ENCODE measurements around the gene CD151.

CD151 gene

GRCh38 chr11:827146-827896 is 5.4 kb upstream of the CD151 start:
- FAIRE-seq: peak; percentile 94
- DNase-seq (ENCODE audit: extremely low spot score, insufficient read length, low read depth): no peak

DNA sequence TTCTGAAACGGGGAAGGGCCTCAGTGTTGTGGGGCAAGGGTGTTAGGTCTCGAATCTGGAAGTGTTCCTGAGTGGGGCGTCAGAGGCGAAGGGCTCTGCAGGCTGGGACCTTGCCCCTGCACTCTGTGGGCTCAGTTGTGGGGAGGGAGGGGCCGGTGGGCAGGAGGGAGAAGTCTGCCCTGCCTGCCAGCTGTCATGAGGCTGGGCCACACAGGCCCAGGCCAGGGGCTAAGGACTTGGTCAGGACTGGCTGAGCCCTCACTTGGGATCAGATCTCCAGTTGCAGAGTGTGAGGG is 4.9 kb upstream of the CD151 start, which contains the start of gene CRACR2B:
Gene CRACR2B, plus strand, starts transcription at position 23 of the 296 bp plus-strand sequence. CDS start 689 bp downstream, outside the sequence.
- no peak for FAIRE-seq
- DNase-seq (ENCODE audit: extremely low spot score, insufficient read length, low read depth): no peak

- DNase-seq (ENCODE audit: extremely low spot score, insufficient read length, low read depth): no peak
- FAIRE-seq: no peak
Observed at GRCh38 chr11:828506-829175, 4.1 kb upstream of the CD151 start.

GRCh38 chr11:829176-829846 is 3.4 kb upstream of the CD151 start:
- DNase-seq (ENCODE audit: extremely low spot score, insufficient read length, low read depth) (no peak), FAIRE-seq (peak; percentile 77)

DNA sequence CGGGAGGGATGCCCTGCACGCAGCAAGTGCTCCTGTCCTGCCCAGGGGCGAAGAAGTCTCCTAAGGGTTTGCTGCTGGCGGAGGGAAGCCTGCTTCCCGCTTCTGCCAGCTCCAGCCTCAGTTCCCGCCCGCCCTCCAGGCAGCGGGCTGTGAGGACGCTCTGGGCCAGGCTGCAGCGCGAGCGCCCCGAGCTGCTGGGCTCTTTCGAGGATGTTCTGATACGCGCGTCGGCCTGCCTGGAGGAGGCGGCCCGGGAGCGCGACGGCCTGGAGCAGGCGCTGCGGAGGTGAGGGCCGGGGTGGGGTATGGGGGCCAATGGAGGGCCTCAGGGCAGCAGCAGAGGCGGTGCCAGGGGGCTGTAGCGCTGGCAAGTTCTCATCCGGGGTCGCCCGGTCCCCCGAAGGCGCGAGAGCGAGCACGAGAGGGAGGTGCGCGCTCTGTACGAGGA is 2.9 kb upstream of the CD151 start:
- FAIRE-seq: no peak
- DNase-seq (ENCODE audit: extremely low spot score, insufficient read length, low read depth): no peak

DNA sequence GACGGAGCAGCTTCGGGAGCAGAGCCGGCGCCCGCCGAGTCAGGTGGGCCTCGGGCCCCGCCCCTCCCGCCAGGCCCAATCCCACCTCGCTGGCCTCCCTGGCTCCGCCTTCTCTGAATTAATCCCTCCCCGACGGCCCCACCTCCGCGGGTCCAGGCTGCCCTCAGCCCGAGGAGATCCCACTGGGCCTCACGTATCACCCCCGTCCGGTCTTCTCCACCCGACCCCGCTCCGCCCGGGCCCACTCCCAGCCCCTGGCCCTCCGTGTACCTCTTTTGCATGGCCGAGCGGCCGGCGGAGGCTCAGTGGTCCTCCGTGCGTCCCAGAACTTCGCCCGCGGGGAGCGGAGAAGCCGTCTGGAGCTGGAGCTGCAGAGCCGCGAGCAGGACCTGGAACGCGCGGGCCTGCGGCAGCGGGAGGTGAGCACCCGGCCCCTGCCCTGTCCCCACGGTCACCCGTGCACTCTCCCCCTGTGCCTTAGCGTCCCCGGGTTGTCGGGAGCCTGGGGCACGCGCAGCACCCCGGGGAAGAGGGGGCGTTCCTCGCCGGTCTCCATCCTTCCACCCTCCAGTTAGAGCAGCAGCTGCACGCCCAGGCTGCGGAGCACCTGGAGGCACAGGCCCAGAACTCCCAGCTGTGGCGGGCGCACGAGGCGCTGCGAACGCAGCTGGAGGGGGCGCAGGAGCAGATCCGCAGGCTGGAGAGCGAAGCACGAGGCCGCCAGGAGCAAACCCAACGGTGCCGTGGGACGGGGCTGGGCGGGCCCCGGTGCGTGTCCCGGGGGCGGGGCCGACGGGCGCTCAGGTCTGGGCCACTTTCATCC is 2.2 kb upstream of the CD151 start:
- DNase-seq (ENCODE audit: extremely low spot score, insufficient read length, low read depth) (no peak), FAIRE-seq (peak; percentile 76)

- DNase-seq (ENCODE audit: extremely low spot score, insufficient read length, low read depth) (no peak), FAIRE-seq (no peak)
Observed at GRCh38 chr11:831118-831864, 1.5 kb upstream of the CD151 start.

GRCh38 chr11:831961-832528 is 707 bp upstream of the CD151 start:
- no peak for FAIRE-seq
- DNase-seq (ENCODE audit: extremely low spot score, insufficient read length, low read depth): no peak

DNA sequence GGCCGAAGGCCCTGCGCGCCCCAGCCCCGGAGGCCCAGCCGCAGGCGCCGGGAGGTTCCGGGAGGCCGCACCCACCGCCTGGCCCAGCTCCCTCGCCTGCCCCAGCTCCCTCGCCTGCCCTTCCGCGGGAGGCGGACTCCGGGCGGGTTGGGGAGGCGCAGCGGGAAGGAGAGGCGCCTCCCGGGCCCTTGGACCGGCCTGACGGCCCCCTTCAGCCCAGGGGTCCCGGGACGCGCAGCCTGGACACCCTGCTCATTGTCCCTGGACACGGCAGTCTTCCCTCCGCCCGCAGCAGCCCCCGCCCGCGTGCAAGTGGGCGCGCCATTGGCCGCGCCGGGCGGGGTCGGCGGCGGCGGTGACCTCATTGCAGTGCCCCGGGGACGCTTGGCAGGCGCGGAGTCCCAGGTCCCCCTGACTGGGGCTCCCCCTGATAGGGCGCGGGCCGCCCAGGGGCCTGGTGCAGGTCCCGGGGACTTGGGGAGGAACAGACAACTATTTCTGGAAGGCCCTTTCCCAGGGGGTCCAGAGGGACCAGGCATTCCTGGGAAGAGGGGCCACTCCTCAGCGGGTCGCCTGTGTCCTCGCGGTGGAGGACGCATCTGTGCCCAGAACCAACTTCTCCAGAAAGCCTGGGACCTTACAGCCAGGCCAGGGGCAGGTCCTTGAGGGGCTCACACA is 501 bp downstream of the CD151 start:
- FAIRE-seq (no peak), DNase-seq (ENCODE audit: extremely low spot score, insufficient read length, low read depth) (no peak)

- FAIRE-seq (no peak), DNase-seq (ENCODE audit: extremely low spot score, insufficient read length, low read depth) (no peak)
Observed at GRCh38 chr11:833849-834311, 1.1 kb downstream of the CD151 start.

DNA sequence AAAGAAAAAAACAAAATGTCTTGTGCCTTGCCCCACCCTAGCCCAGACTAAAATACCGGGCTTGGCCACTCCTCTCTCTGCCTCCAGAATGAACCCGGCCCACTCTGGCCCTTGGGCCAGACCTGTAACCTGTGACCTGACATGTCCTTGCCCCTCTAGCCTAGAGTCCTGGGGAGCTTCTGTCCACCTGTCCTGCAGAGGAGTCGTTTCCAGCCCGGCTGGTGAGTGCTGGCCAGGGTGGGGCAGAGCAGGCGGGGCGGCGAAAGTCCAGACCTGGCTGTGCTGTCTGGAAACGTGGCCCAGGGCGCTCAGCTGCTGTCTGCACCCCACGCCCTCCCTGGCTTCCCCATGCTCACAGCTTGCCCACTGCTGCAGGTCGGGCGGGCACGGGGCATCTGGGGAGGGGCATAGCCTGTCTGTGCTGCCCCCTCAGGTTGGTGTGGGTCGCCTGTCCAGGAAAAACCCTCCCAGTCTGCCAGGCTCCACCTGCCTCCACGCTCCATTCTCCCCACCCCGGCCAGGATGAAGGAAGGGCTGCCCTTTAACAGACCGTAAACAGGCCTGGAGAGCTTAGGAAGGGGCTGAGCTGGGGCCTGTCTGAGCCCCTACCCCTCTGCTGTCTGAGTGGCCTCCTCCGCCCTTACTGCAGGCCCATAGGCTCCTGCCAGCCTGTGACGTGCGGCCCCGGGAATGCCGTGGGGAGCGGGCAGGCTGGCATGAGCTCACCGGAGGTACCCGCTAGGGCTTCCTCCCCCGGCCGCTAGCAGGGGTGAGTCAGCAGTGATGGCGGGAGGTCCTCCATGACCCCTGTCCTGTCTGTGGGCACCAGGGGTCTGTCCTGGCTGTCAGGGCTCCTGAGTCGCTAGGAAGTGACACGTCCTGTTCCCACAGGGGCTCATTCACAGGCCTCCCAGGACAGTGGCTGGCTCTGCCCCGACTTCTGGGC is 1.9 kb downstream of the CD151 start:
- no peak for FAIRE-seq

DNA sequence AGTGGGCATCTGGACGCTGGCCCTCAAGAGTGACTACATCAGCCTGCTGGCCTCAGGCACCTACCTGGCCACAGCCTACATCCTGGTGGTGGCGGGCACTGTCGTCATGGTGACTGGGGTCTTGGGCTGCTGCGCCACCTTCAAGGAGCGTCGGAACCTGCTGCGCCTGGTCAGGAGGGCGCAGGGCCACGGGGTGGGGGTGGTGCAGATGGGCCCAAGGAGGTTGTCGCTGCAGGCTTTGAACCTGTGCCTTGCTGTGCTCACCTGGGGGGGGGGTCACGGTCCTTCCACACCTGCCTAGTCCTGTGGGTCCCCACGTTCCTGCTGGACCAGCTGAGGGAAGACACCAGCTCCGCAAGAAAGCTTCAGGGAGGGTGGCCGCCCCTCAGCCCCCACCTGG is 3.5 kb downstream of the CD151 start:
- DNase-seq (ENCODE audit: extremely low spot score, insufficient read length, low read depth): no peak

More for the DNA sequence above, 1.9 kb downstream of the CD151 start:
- DNase-seq (ENCODE audit: extremely low spot score, insufficient read length, low read depth): no peak

GRCh38 chr11:836700-837099 is 3.9 kb downstream of the CD151 start:
- DNase-seq (ENCODE audit: extremely low spot score, insufficient read length, low read depth) (no peak), FAIRE-seq (no peak)

More for the DNA sequence above, 3.5 kb downstream of the CD151 start:
- no peak for FAIRE-seq

GRCh38 chr11:837189-837989 is 4.6 kb downstream of the CD151 start:
- FAIRE-seq: no peak
- DNase-seq (ENCODE audit: extremely low spot score, insufficient read length, low read depth): no peak

- DNase-seq (ENCODE audit: extremely low spot score, insufficient read length, low read depth) (no peak), FAIRE-seq (no peak)
Observed at GRCh38 chr11:837990-838307, 5.2 kb downstream of the CD151 start.

DNA sequence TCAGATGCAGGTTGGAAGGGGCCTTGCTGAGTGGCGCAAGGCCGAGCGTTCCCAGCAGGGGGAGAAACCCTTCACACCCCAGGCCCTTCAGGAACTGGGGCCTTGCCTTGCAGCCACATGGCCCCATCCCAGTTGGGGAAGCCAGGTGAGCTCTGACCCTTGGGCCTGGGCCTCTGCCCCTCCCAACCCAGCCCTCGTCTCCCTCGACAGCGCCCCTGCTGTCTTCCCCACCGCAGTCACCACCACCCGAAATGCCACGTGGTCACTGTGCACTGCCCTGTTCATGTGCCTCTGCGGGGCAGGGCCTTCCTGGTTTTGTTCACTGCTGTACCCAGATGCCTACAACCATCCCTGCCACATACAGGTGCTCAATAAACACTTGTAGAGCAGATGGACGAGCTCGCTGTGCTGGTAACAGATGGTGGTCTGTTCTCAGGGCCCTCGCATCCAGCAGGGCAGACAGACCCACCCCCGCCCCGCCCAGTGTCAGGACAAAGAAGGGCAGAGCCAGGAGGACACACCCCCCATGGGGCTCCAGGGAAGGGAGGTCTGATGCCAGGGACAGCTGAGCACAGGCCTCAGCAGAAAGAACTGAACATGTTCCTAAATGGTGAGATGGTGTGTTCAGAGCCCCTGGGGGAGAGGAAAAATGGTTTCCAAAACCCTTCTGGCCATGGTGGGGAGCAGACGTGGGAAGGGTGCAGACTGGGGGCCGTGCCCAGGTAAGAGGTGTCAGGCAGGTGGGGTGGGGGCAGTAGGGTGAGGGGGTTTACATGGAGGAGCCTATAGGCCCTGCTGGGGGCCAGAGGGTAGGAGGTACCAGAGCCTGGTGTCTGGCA is 5.9 kb downstream of the CD151 start:
- FAIRE-seq: no peak
- DNase-seq (ENCODE audit: extremely low spot score, insufficient read length, low read depth): no peak
